AG04449 (cell line): Measurements from ENCODE around the gene LCN2.

Experiments used
- CTCF ChIA-PET: fragments of 350-600 bp; formaldehyde crosslinking; extraction: SDS; loops from one replicate; lab custom pipeline; 2021; ENCODE audit warnings: antibody characterized with exemption; lab: Yijun Ruan, JAX
- POLR2A ChIA-PET: fragments of 400-600, 350-600 bp; formaldehyde crosslinking; extraction: SDS; loops from one replicate; lab custom pipeline; 2020; ENCODE audit warnings: antibody characterized with exemption, inconsistent platforms; lab: Yijun Ruan, JAX
- DNase-seq: peaks from one replicate; pipeline ENCODE4 v3.0.0-alpha.2; 2010; ENCODE audit warnings: low read depth, low spot score
- H3K4me3 ChIP-seq: 2 replicates; pipeline ENCODE4 v1.5.1; 2011; ENCODE audit warnings: low read depth, mild to moderate bottlenecking, control low read depth, low read length
- TF ChIP-seq, protein P1 (sequence below): IDR thresholded peaks from one replicate; pipeline ENCODE4 v1.5.1; 2011; ENCODE audit warnings: mild to moderate bottlenecking, moderate library complexity, low read length, control low read depth, inconsistent platforms; ENCODE audit not compliant: insufficient read depth; ENCODE audit errors: missing control alignments

Gene LCN2

GRCh38 chr9:128102861-128103588 lies 46.2 kb upstream of the LCN2 start:
- TF ChIP-seq, protein P1, sequence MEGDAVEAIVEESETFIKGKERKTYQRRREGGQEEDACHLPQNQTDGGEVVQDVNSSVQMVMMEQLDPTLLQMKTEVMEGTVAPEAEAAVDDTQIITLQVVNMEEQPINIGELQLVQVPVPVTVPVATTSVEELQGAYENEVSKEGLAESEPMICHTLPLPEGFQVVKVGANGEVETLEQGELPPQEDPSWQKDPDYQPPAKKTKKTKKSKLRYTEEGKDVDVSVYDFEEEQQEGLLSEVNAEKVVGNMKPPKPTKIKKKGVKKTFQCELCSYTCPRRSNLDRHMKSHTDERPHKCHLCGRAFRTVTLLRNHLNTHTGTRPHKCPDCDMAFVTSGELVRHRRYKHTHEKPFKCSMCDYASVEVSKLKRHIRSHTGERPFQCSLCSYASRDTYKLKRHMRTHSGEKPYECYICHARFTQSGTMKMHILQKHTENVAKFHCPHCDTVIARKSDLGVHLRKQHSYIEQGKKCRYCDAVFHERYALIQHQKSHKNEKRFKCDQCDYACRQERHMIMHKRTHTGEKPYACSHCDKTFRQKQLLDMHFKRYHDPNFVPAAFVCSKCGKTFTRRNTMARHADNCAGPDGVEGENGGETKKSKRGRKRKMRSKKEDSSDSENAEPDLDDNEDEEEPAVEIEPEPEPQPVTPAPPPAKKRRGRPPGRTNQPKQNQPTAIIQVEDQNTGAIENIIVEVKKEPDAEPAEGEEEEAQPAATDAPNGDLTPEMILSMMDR: no peak
- no peak overlapping the region for H3K4me3 ChIP-seq
- ChIA-PET POLR2A (no interaction called here), CTCF (interaction anchor here (0.5 to 14.9 kb wide), 8 partner anchors 8 to 309 kb away, joined by 3 to 264 read pairs (median 4); no protein-coding TSS in a partner anchor)
- DNase-seq: no peak

DNA sequence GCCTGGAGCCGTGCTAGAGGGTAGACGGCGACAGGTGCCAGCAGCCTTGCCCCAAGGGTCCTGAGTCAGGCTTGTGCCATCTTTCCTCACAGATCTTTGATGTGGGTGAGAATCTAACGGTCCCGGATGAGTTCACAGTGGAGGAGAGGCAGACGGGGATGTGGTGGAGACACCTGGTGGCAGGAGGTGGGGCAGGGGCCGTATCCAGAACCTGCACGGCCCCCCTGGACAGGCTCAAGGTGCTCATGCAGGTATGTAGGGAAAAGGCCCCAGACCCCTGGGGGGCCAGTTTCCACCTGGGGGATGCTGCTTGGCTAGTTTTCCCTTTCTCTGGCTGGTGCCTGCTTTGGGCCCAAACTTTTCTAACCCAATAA lies 45.7 kb upstream of the LCN2 start:
- POLR2A ChIA-PET: no interaction called here

DNA sequence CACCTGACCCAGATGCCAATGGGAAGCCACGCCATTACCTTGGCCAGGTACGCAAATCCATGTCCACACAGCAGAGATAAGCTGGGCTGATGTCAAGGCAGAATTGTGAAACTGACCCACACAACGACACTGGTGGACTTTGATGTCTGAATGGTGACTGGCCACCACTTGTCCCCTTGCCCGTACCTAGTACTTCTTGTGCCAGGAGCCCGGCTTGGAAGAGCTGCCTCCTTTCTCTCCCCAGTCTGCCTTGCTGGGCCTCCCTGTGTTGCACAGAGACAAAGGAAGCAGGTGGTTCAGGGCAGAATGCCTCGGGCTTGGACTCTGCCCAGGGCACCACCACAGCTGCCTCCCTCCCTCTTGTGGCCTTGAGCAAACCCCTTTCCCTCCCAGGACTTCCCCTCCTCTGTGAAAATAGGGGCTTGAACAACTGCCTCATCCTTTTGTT lies 45.1 kb upstream of the LCN2 start:
- TF ChIP-seq, protein P1: no peak
- POLR2A ChIA-PET: interaction anchor here (1.0 kb wide), 1 partner anchor 23 kb away, joined by 3 read pairs; no protein-coding TSS in a partner anchor
- no peak for DNase-seq
- H3K4me3 ChIP-seq: no peak overlapping the region
- CTCF ChIA-PET: interaction anchor here (1.1 to 14.9 kb wide), 5 partner anchors 11 to 161 kb away, joined by 4 to 264 read pairs (median 11); no protein-coding TSS in a partner anchor

More for the DNA sequence above, 45.7 kb upstream of the LCN2 start:
- TF ChIP-seq, protein P1: no peak
- no peak for DNase-seq
- H3K4me3 ChIP-seq: no peak overlapping the region
- CTCF ChIA-PET: interaction anchor here (0.9 to 14.9 kb wide), 8 partner anchors 9 to 309 kb away, joined by 3 to 264 read pairs (median 4); no protein-coding TSS in a partner anchor

DNA sequence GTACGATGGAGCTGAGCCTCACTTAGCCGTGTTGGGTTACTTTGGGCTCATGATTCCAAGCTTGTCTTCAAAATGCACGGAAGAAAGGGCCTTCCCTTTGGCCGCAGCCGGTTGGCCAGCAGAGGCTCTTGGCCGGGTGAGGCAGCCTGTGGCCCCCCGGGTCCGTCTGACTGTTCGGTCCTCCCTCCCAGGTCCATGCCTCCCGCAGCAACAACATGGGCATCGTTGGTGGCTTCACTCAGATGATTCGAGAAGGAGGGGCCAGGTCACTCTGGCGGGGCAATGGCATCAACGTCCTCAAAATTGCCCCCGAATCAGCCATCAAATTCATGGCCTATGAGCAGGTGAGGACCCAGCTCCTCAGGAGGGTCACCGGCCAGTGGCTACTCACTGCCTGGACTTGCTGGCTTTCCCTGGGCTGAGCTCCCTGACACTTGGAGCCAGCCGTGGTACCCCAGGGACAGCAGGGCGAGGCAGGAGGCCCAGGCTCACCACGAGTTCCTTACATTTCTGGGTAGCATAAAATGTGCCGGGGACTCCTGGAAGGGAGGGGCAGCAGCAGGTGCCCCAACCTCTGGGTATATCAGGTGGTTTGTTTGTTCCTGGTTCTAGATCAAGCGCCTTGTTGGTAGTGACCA lies 43.6 kb upstream of the LCN2 start:
- no peak overlapping the region for H3K4me3 ChIP-seq
- TF ChIP-seq, protein P1: no peak
- ChIA-PET CTCF (interaction anchor here (0.6 to 14.9 kb wide), 5 partner anchors 9 to 163 kb away, joined by 3 to 264 read pairs (median 11); no protein-coding TSS in a partner anchor), POLR2A (no interaction called here)
- no peak for DNase-seq

DNA sequence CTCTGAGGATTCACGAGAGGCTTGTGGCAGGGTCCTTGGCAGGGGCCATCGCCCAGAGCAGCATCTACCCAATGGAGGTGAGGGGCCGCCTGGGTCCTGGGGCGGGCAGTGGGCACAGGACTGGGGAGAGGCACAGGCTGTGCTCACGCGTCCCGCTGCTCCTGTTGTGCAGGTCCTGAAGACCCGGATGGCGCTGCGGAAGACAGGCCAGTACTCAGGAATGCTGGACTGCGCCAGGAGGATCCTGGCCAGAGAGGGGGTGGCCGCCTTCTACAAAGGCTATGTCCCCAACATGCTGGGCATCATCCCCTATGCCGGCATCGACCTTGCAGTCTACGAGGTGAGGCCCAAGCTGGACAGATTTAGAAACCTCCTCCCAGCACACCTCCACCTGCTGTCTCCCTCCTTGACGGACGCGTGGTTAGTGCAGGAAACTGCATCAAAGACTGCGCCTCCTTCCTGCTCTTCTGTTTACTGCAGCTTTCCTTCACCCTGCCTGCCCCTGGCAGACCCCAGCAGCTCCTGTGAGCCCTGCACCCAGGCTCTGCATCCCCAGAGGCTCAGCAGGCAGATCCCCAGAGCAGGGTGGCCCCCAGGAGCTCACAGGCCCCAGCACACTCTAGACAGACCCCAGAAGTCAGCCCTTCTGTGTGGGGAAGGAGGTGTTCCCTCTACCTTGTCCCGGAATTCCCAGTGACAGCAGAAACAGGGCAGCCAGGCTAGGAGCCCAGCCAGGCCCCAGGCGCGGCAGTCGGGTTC lies 42.9 kb upstream of the LCN2 start:
- DNase-seq: no peak
- POLR2A ChIA-PET: no interaction called here
- TF ChIP-seq, protein P1: no peak
- H3K4me3 ChIP-seq: no peak overlapping the region
- CTCF ChIA-PET: interaction anchor here (1.6 to 14.9 kb wide), 4 partner anchors 9 to 22 kb away, joined by 4 to 264 read pairs (median 12); no protein-coding TSS in a partner anchor
